ENCODE data around the gene CEMP1. TPM values are rescaled to one million over a fixed set of nuclear protein-coding genes. Genes with fewer than 3 reads are reported as not detected.
"Not testable (repeated sequence)": the region's sequence is repeated elsewhere in the genome, so short reads cannot be mapped to it uniquely, and the experiment has no call there.

The CEMP1 gene
- total and polyA plus RNA-seq, 4 experiments from 2014 or later = 1.7 to 5.0 (median 2.4) TPM

DNA sequence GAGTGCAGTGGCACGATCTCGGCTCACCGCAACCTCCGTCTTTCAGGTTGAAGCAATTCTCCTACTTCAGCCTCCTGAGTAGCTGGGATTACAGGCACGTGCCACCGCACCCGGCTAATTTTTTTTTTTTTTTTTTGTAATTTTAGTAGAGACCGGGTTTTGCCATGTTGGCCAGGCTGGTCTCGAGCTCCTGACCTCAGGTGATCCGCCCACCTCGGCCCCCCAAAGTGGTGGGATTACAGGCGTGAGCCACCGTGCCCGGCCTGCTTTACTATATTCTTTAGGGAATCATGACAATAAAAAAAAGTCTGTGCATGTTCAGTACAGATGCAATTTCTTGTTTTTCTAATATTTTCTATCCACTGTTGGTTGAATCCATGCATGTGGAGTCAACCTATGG, 12.6 kb upstream of the CEMP1 start:
- H3K4me3 Mint-ChIP-seq; H3K27me3 Mint-ChIP-seq; H3K27ac ChIP-seq (ENCODE audit: low read depth, low read length); CTCF ChIA-PET (ENCODE audit: partially characterized antibody); H3K4me3 ChIP-seq (ENCODE audit: low read length in 2 of 2); H3K9me3 Mint-ChIP-seq; intact Hi-C loops (cut with micrococcal nuclease); H3K27ac Mint-ChIP-seq; H3K9me3 ChIP-seq (ENCODE audit: control insufficient read depth in 1 of 2, low read length in 2 of 2); DNase-seq; H3K36me3 ChIP-seq (ENCODE audit: insufficient read depth, low read length); H3K27me3 ChIP-seq (ENCODE audit: insufficient read depth, low read length): not testable (repeated sequence)
- POLR2A ChIA-PET (ENCODE audit: partially characterized antibody) = interaction anchor here (0.6 to 1.6 kb wide), 2 partner anchors 11 to 572 kb away, joined by 3 to 6 read pairs; partner anchors contain the start of gene TBL3
- H3K4me1 ChIP-seq (ENCODE audit: insufficient read depth, low read length) = peaks cover 30% of the 10 kb centered on the region
- Mint-ChIP-seq H3K4me1 (peaks cover 23 to 47% (median 34%) of the 10 kb centered on the region in 4 donors), H3K36me3 (peaks cover 3 to 19% of the 10 kb centered on the region in 2 donors)

DNA sequence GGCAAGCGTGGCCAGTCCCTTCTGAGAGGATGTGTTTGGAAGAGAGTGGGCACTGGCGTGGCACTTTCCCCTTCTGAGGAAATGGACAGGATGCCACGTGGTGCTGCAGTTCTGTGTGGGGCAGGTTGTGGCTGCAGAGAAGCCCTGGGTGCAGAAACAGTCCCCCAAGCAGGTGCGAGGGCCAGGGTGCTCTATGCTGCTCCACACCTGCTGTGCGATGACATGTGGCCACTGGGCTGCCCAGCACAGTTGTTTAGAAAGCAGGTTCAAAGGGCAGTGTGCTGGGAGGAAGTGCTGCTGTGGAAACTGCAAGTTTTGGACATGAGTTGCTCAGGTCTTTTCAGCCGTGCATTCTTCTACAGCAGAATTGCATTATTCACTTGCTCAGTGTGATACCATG, 10.2 kb upstream of the CEMP1 start:
- H3K27me3 Mint-ChIP-seq; H3K27me3 ChIP-seq (ENCODE audit: insufficient read depth, low read length); H3K4me3 ChIP-seq (ENCODE audit: low read length in 2 of 2); intact Hi-C loops (cut with micrococcal nuclease); DNase-seq; H3K36me3 ChIP-seq (ENCODE audit: insufficient read depth, low read length); H3K9me3 Mint-ChIP-seq; H3K27ac ChIP-seq (ENCODE audit: low read depth, low read length); CTCF ChIA-PET (ENCODE audit: partially characterized antibody); POLR2A ChIA-PET (ENCODE audit: partially characterized antibody); H3K9me3 ChIP-seq (ENCODE audit: control insufficient read depth in 1 of 2, low read length in 2 of 2): not testable (repeated sequence)
- H3K4me1 Mint-ChIP-seq = peaks cover 27 to 60% (median 43%) of the 10 kb centered on the region in 4 donors
- peaks cover 3 to 20% of the 10 kb centered on the region in 2 donors for H3K36me3 Mint-ChIP-seq
- peak overlapping the region in 5 of 8 donors; percentile 10 to 74 (median 53) for H3K4me3 Mint-ChIP-seq
- peak overlapping the region in 5 of 7 donors; percentile 39 to 83 (median 53) for H3K27ac Mint-ChIP-seq
- H3K4me1 ChIP-seq (ENCODE audit: insufficient read depth, low read length) = peaks cover 38% of the 10 kb centered on the region

DNA sequence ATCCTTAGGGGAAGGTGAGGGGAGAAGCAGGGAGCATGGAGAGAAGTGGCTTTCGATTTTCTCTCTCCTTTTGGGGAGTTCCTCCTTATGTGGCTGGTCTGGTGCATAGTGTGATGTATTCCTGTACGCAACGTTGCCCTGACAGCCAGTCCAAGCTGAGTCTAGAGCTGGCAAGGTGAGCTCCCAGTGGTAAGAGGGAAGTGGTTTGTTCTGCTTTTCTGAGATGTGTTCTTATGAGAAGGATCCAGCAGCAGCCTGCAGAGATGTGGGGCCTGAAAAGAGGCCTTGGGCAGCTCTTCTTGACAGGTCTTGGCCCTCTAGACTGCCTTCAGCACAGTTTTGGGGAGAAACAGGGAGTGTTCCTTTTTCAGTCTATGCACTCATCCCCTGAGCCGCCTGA, 9.7 kb upstream of the CEMP1 start:
- CTCF ChIA-PET (ENCODE audit: partially characterized antibody) = not testable (repeated sequence)
- peaks cover 27 to 65% (median 45%) of the 10 kb centered on the region in 4 donors for H3K4me1 Mint-ChIP-seq

DNA sequence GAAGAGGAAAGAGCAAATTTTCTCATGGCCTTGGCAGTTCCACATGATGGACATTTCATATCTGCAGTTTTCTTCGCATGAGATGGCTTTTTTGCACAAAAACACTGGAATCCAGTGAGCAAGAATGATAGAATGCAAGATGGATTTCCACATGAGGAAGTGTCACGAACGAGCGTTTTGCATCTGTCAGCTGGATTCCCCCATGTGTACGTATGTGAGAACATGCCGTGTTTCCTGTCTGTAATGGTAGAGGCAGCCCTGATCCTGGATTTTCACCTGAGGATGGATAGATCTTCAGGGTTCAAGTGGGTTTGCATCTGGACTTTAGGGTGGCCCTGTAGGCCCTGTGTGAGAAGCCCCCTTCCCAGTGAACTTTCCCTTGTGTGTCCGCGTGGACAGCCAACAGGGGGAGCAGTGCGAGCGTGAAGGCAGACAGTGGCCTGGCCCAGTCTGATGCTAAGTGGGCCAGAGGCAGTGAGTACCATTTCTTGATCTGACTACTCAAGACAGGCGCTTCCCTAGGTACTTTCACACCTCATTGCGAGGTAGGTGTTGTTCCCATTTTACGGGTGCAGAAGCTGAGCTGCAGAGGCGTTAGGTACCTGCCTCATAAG, 8.7 kb upstream of the CEMP1 start:
- DNase-seq = peak in 1 of 5 donors; percentile 57
- H3K4me3 ChIP-seq (ENCODE audit: low read length in 2 of 2); H3K36me3 ChIP-seq (ENCODE audit: insufficient read depth, low read length); H3K27me3 ChIP-seq (ENCODE audit: insufficient read depth, low read length); H3K27me3 Mint-ChIP-seq; H3K9me3 ChIP-seq (ENCODE audit: control insufficient read depth in 1 of 2, low read length in 2 of 2); CTCF ChIA-PET (ENCODE audit: partially characterized antibody); H3K9me3 Mint-ChIP-seq; H3K27ac ChIP-seq (ENCODE audit: low read depth, low read length); POLR2A ChIA-PET (ENCODE audit: partially characterized antibody): not testable (repeated sequence)
- peaks cover 3 to 17% of the 10 kb centered on the region in 2 donors for H3K36me3 Mint-ChIP-seq
- H3K4me1 ChIP-seq (ENCODE audit: insufficient read depth, low read length) = peaks cover 34% of the 10 kb centered on the region
- H3K27ac Mint-ChIP-seq = peak overlapping the region in 5 of 7 donors; percentile 35 to 73 (median 41)
- intact Hi-C loops (cut with micrococcal nuclease) = loop anchor here (10.0 kb wide), 1 partner anchor 235 kb away; the partner anchor contains the start of gene ELOB
- H3K4me3 Mint-ChIP-seq = peak overlapping the region; percentile 67 to 88 (median 86)
- H3K4me1 Mint-ChIP-seq = peaks cover 27 to 61% (median 42%) of the 10 kb centered on the region in 4 donors

More for the DNA sequence above, 9.7 kb upstream of the CEMP1 start:
- H3K36me3 Mint-ChIP-seq = peaks cover 3 to 20% of the 10 kb centered on the region in 2 donors
- peaks cover 37% of the 10 kb centered on the region for H3K4me1 ChIP-seq (ENCODE audit: insufficient read depth, low read length)
- intact Hi-C loops (cut with micrococcal nuclease); H3K27me3 ChIP-seq (ENCODE audit: insufficient read depth, low read length); H3K9me3 Mint-ChIP-seq; H3K36me3 ChIP-seq (ENCODE audit: insufficient read depth, low read length); H3K27me3 Mint-ChIP-seq; H3K4me3 ChIP-seq (ENCODE audit: low read length in 2 of 2); POLR2A ChIA-PET (ENCODE audit: partially characterized antibody); H3K27ac ChIP-seq (ENCODE audit: low read depth, low read length); H3K9me3 ChIP-seq (ENCODE audit: control insufficient read depth in 1 of 2, low read length in 2 of 2); DNase-seq: not testable (repeated sequence)
- H3K27ac Mint-ChIP-seq = peak overlapping the region in 5 of 7 donors; percentile 39 to 83 (median 76)
- peak overlapping the region in 6 of 8 donors; percentile 27 to 74 (median 50) for H3K4me3 Mint-ChIP-seq

- DNase-seq; H3K4me3 ChIP-seq (ENCODE audit: low read length in 2 of 2); H3K36me3 ChIP-seq (ENCODE audit: insufficient read depth, low read length); CTCF ChIA-PET (ENCODE audit: partially characterized antibody); H3K27me3 ChIP-seq (ENCODE audit: insufficient read depth, low read length); H3K27me3 Mint-ChIP-seq; H3K27ac ChIP-seq (ENCODE audit: low read depth, low read length); H3K9me3 Mint-ChIP-seq; H3K9me3 ChIP-seq (ENCODE audit: control insufficient read depth in 1 of 2, low read length in 2 of 2): not testable (repeated sequence)
- H3K4me1 ChIP-seq (ENCODE audit: insufficient read depth, low read length) = peaks cover 34% of the 10 kb centered on the region
- POLR2A ChIA-PET (ENCODE audit: partially characterized antibody) = interaction anchor here (3.4 kb wide), 1 partner anchor 25 kb away, joined by 26 read pairs; the partner anchor contains the start of gene ATP6V0C
- Mint-ChIP-seq H3K4me3 (peak overlapping the region; percentile 77 to 88 (median 86)), H3K27ac (peak overlapping the region in 5 of 7 donors; percentile 66 to 83 (median 73)), H3K4me1 (peaks cover 27 to 59% (median 42%) of the 10 kb centered on the region in 4 donors), H3K36me3 (peaks cover 3 to 17% of the 10 kb centered on the region in 2 donors)
- intact Hi-C loops (cut with micrococcal nuclease) = loop anchor here (10.0 kb wide), 1 partner anchor 235 kb away; the partner anchor contains the start of gene ELOB
Measured at GRCh38 chr16:2539192-2539844, 8.1 kb upstream of the CEMP1 start.

DNA sequence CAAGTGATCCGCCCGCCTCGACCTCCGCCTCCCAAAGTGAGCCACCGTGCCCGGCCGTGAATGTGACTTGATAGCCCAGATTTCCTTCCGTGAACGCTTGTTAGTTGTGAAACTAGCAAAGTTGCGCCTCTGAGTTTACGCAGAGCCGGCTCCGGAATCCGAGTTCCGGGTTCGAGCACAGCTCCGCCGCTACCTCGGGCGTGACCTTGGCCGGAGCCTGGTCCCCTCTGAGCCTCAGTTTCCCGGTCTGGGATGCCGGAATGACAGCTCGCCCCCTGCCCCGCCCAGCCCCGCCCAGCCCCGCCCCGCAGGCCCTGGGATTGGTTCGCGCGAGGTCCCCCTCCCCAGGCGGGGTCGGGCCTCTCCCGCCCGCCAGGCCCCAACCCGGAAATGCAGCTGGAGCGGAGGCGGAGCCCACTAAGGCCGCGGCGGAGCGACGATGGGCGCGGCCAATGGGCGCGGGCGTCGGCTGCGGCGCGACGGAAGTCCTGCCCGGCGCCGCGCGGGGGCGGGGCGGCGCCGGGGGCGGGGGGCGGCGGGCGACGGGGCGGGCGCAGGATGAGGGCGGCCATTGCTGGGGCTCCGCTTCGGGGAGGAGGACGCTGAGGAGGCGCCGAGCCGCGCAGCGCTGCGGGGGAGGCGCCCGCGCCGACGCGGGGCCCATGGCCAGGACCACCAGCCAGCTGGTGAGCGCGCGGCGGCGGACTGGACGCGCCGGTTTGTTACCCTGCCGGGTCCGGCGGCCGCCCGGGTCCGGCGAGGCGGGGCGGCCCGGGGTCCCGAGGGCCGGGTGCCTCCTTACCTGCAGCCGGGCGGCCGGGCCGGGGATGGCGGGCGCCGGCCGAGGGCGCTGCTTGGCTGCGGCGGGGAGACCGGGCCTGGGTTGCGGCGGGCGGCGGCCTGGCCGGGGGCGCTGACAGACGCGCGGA, 6.5 kb upstream of the CEMP1 start, which contains the start of gene PDPK1:
PDPK1 (plus strand) TSS at position 571 of the 929 bp plus-strand sequence; CDS start at position 663, 92 bp downstream.
- CTCF ChIA-PET (ENCODE audit: partially characterized antibody) = interaction anchor here (1.1 kb wide), 1 partner anchor 397 kb away, joined by 3 read pairs; no protein-coding TSS in a partner anchor
- intact Hi-C loops (cut with micrococcal nuclease) = loop anchor here (1.0 to 10.0 kb wide), 2 partner anchors 24 to 237 kb away; partner anchors contain the start of genes ATP6V0C and ELOB
- Mint-ChIP-seq H3K9me3 (peaks cover 0 to 3% (median 0%) of the 10 kb centered on the region in 8 donors), H3K4me1 (peaks cover 27 to 66% (median 46%) of the 10 kb centered on the region in 4 donors), H3K27me3 (peaks cover 0 to 2% of the 10 kb centered on the region in 2 donors), H3K4me3 (peak within 1 kb of the TSS; percentile 78 to 92 (median 88)), H3K27ac (peak within 1 kb of the TSS; percentile 74 to 96 (median 92)), H3K36me3 (peaks cover 3 to 20% of the 10 kb centered on the region in 2 donors)
- H3K27ac ChIP-seq (ENCODE audit: low read depth, low read length) = peak within 1 kb of the TSS; percentile 64
- H3K27me3 ChIP-seq (ENCODE audit: insufficient read depth, low read length) = no peaks in the 10 kb centered on the region
- H3K9me3 ChIP-seq (ENCODE audit: control insufficient read depth in 1 of 2, low read length in 2 of 2) = no peaks in the 10 kb centered on the region
- no peaks in the 10 kb centered on the region for H3K36me3 ChIP-seq (ENCODE audit: insufficient read depth, low read length)
- peak; percentile 93 to 97 (median 96) for DNase-seq
- H3K4me1 ChIP-seq (ENCODE audit: insufficient read depth, low read length) = peaks cover 37% of the 10 kb centered on the region
- H3K4me3 ChIP-seq (ENCODE audit: low read length in 2 of 2) = peak within 1 kb of the TSS; percentile 63 to 65
- POLR2A ChIA-PET (ENCODE audit: partially characterized antibody) = interaction anchor here (0.8 to 3.5 kb wide), 9 partner anchors 17 to 577 kb away, joined by 3 to 38 read pairs (median 4); partner anchors contain the start of genes AMDHD2, ATP6V0C, KCTD5 and PGP

All from CD4-positive, alpha-beta memory T cell (primary cell).